ENCODE data around the gene ATOH8.

Gene ATOH8

GRCh38 chr2:85795331-85796045 is 41.7 kb downstream of the ATOH8 start:
- Mint-ChIP-seq H3K4me3 (no peak overlapping the region), H3K27ac (no peak overlapping the region), H3K9me3 (no peaks in the 10 kb centered on the region), H3K36me3 (ENCODE audit: low read depth) (no peaks in the 10 kb centered on the region), H3K4me1 (no peaks in the 10 kb centered on the region), H3K27me3 (peaks cover 3% of the 10 kb centered on the region)
- no peak for ATAC-seq
- DNase-seq = no peak

GRCh38 chr2:85796046-85796340 is 42.2 kb downstream of the ATOH8 start:
- Mint-ChIP-seq H3K4me1 (no peaks in the 10 kb centered on the region), H3K9me3 (no peaks in the 10 kb centered on the region), H3K27me3 (peaks cover 3% of the 10 kb centered on the region), H3K27ac (no peak overlapping the region), H3K4me3 (no peak overlapping the region), H3K36me3 (ENCODE audit: low read depth) (no peaks in the 10 kb centered on the region)
- no peak for ATAC-seq
- DNase-seq = no peak

- Mint-ChIP-seq H3K27ac (no peak overlapping the region), H3K4me3 (no peak overlapping the region), H3K27me3 (peaks cover 3% of the 10 kb centered on the region)
Observed at GRCh38 chr2:85796341-85797262, 42.8 kb downstream of the ATOH8 start.

GRCh38 chr2:85797263-85797660 is 43.5 kb downstream of the ATOH8 start:
- Mint-ChIP-seq H3K27me3 (peaks cover 3% of the 10 kb centered on the region), H3K4me3 (no peak overlapping the region), H3K9me3 (no peaks in the 10 kb centered on the region), H3K4me1 (no peaks in the 10 kb centered on the region), H3K27ac (no peak overlapping the region), H3K36me3 (ENCODE audit: low read depth) (no peaks in the 10 kb centered on the region)
- ATAC-seq (no peak), DNase-seq (no peak)

More at GRCh38 chr2:85796341-85797262, 42.8 kb downstream of the ATOH8 start:
- no peak for ATAC-seq
- H3K36me3 Mint-ChIP-seq (ENCODE audit: low read depth) = no peaks in the 10 kb centered on the region
- no peaks in the 10 kb centered on the region for H3K9me3 Mint-ChIP-seq
- no peaks in the 10 kb centered on the region for H3K4me1 Mint-ChIP-seq
- no peak for DNase-seq

GRCh38 chr2:85797921-85798320 is 44.1 kb downstream of the ATOH8 start:
- DNase-seq (no peak), ATAC-seq (no peak)
- H3K4me1 Mint-ChIP-seq = no peaks in the 10 kb centered on the region
- H3K9me3 Mint-ChIP-seq = no peaks in the 10 kb centered on the region
- H3K4me3 Mint-ChIP-seq = no peak overlapping the region
- peaks cover 3% of the 10 kb centered on the region for H3K27me3 Mint-ChIP-seq
- no peak overlapping the region for H3K27ac Mint-ChIP-seq
- no peaks in the 10 kb centered on the region for H3K36me3 Mint-ChIP-seq (ENCODE audit: low read depth)

- no peak overlapping the region for H3K4me3 Mint-ChIP-seq
- H3K27me3 Mint-ChIP-seq = peaks cover 3% of the 10 kb centered on the region
- no peaks in the 10 kb centered on the region for H3K9me3 Mint-ChIP-seq
- ATAC-seq (no peak), DNase-seq (no peak)
- H3K36me3 Mint-ChIP-seq (ENCODE audit: low read depth) = no peaks in the 10 kb centered on the region
- H3K27ac Mint-ChIP-seq = no peak overlapping the region
- peaks cover 7% of the 10 kb centered on the region for H3K4me1 Mint-ChIP-seq
Observed at GRCh38 chr2:85799215-85799956, 45.6 kb downstream of the ATOH8 start.

- Mint-ChIP-seq H3K4me3 (no peak overlapping the region), H3K4me1 (peaks cover 10% of the 10 kb centered on the region), H3K27me3 (peaks cover 3% of the 10 kb centered on the region), H3K9me3 (no peaks in the 10 kb centered on the region), H3K36me3 (ENCODE audit: low read depth) (no peaks in the 10 kb centered on the region), H3K27ac (no peak overlapping the region)
- ATAC-seq (no peak), DNase-seq (no peak)
Observed at GRCh38 chr2:85800586-85800985, 46.8 kb downstream of the ATOH8 start.

GRCh38 chr2:85801871-85802270 is 48.1 kb downstream of the ATOH8 start:
- Mint-ChIP-seq H3K4me3 (no peak overlapping the region), H3K27ac (no peak overlapping the region), H3K9me3 (no peaks in the 10 kb centered on the region), H3K4me1 (peaks cover 10% of the 10 kb centered on the region), H3K27me3 (peaks cover 3% of the 10 kb centered on the region), H3K36me3 (ENCODE audit: low read depth) (no peaks in the 10 kb centered on the region)
- DNase-seq = no peak
- no peak for ATAC-seq

- DNase-seq = no peak
Observed at GRCh38 chr2:85802354-85803103, 48.7 kb downstream of the ATOH8 start.

GRCh38 chr2:85803704-85804425 is 50.1 kb downstream of the ATOH8 start:
- Mint-ChIP-seq H3K4me1 (peaks cover 10% of the 10 kb centered on the region), H3K4me3 (no peak overlapping the region), H3K27me3 (no peaks in the 10 kb centered on the region), H3K9me3 (no peaks in the 10 kb centered on the region), H3K36me3 (ENCODE audit: low read depth) (no peaks in the 10 kb centered on the region), H3K27ac (no peak overlapping the region)
- ATAC-seq (no peak), DNase-seq (no peak)

More at GRCh38 chr2:85802354-85803103, 48.7 kb downstream of the ATOH8 start:
- Mint-ChIP-seq H3K4me1 (peaks cover 10% of the 10 kb centered on the region), H3K9me3 (no peaks in the 10 kb centered on the region), H3K36me3 (ENCODE audit: low read depth) (no peaks in the 10 kb centered on the region), H3K27ac (no peak overlapping the region), H3K4me3 (no peak overlapping the region), H3K27me3 (peaks cover under 1% of the 10 kb centered on the region)
- no peak for ATAC-seq

GRCh38 chr2:85804583-85804982 is 50.8 kb downstream of the ATOH8 start:
- Mint-ChIP-seq H3K27ac (no peak overlapping the region), H3K27me3 (no peaks in the 10 kb centered on the region), H3K36me3 (ENCODE audit: low read depth) (no peaks in the 10 kb centered on the region), H3K4me3 (no peak overlapping the region), H3K4me1 (peaks cover 10% of the 10 kb centered on the region), H3K9me3 (no peaks in the 10 kb centered on the region)
- DNase-seq (no peak), ATAC-seq (peak; percentile 59)

GRCh38 chr2:85806358-85807118 is 52.7 kb downstream of the ATOH8 start:
- DNase-seq = no peak
- no peak for ATAC-seq
- H3K27ac Mint-ChIP-seq = no peak overlapping the region

GRCh38 chr2:85807756-85808155 is 54.0 kb downstream of the ATOH8 start:
- Mint-ChIP-seq H3K27me3 (peaks cover 4% of the 10 kb centered on the region), H3K4me1 (peaks cover 10% of the 10 kb centered on the region), H3K36me3 (ENCODE audit: low read depth) (no peaks in the 10 kb centered on the region), H3K27ac (no peak overlapping the region), H3K4me3 (no peak overlapping the region), H3K9me3 (no peaks in the 10 kb centered on the region)
- DNase-seq (no peak), ATAC-seq (no peak)

More at GRCh38 chr2:85806358-85807118, 52.7 kb downstream of the ATOH8 start:
- Mint-ChIP-seq H3K9me3 (no peaks in the 10 kb centered on the region), H3K4me1 (peaks cover 10% of the 10 kb centered on the region), H3K36me3 (ENCODE audit: low read depth) (no peaks in the 10 kb centered on the region), H3K4me3 (no peak overlapping the region), H3K27me3 (peaks cover 4% of the 10 kb centered on the region)

All from activated naive CD8-positive, alpha-beta T cell treated with anti-CD3 and anti-CD28 coated beads, Interleukin-2, amount 50 U/mL, for 24 hours (primary cell).